ENCODE measurements around the gene SLC6A5. TPM values are rescaled to one million over a fixed set of nuclear protein-coding genes. Genes with fewer than 3 reads are reported as not detected.
"Not testable (repeated sequence)": the region's sequence is repeated elsewhere in the genome, so short reads cannot be mapped to it uniquely, and the experiment has no call there.

Gene SLC6A5
- total RNA-seq, 1 experiment from 2014 or later: not detected

GRCh38 chr11:20566591-20567434 lies 32.6 kb upstream of the SLC6A5 start:
- Histone ChIP-seq H3K14ac (ENCODE audit: insufficient read depth, low read length) (no peak overlapping the region), H3K27ac (ENCODE audit: insufficient read length, low read depth, low read length) (no peak overlapping the region), H3K79me2 (ENCODE audit: insufficient read depth, low read length) (no peaks in the 10 kb centered on the region), H4K20me1 (ENCODE audit: control insufficient read depth, insufficient read depth, insufficient read length) (no peaks in the 10 kb centered on the region), H2BK120ac (ENCODE audit: low read depth, low read length, poor library complexity, severe bottlenecking) (no peak overlapping the region), H3K23me2 (ENCODE audit: insufficient read length, low read depth, low read length, poor library complexity, severe bottlenecking) (no peaks in the 10 kb centered on the region), H3K18ac (ENCODE audit: insufficient read length, low read depth, low read length) (no peak overlapping the region), H3K9me3 (ENCODE audit: control insufficient read depth, low read depth, low read length) (no peaks in the 10 kb centered on the region), H3K23ac (ENCODE audit: insufficient read length, low read depth, low read length) (no peak overlapping the region), H2BK20ac (ENCODE audit: low read depth, low read length, poor library complexity, severe bottlenecking) (no peak overlapping the region), H3K4me1 (ENCODE audit: insufficient read depth, low read length) (no peaks in the 10 kb centered on the region), H2AFZ (ENCODE audit: low read length) (no peak overlapping the region), H3T11ph (ENCODE audit: low read length) (no peak overlapping the region), H2BK5ac (ENCODE audit: insufficient read length, low read length) (no peak overlapping the region), H2AK5ac (ENCODE audit: insufficient read length, low read length) (no peak overlapping the region), H4K91ac (ENCODE audit: insufficient read length, low read depth, low read length) (no peak overlapping the region), H3K4me2 (ENCODE audit: insufficient read depth, insufficient read length, low read length) (no peak overlapping the region), H3K9ac (ENCODE audit: extremely low read depth, insufficient read length, low read length) (no peak overlapping the region), H2BK12ac (ENCODE audit: insufficient read length, low read depth, low read length) (no peak overlapping the region), H2BK15ac (ENCODE audit: low read depth, low read length) (no peak overlapping the region), H3K56ac (ENCODE audit: insufficient read length, low read depth, low read length) (no peak overlapping the region), H3K4ac (ENCODE audit: low read depth, low read length) (no peak overlapping the region), H4K5ac (ENCODE audit: insufficient read length, low read depth, low read length) (no peak overlapping the region), H3K27me3 (ENCODE audit: insufficient read depth, low read length) (no peaks in the 10 kb centered on the region), H3K79me1 (ENCODE audit: insufficient read depth, low read depth, low read length, poor library complexity, severe bottlenecking) (no peaks in the 10 kb centered on the region), H4K8ac (replicated peaks; ENCODE audit: insufficient read length, low read depth, low read length) (no peak overlapping the region)
- H3K27me3 Mint-ChIP-seq (ENCODE audit: low read depth): peaks cover 5% of the 10 kb centered on the region
- no peaks in the 10 kb centered on the region; a peak in 1 of 5 replicates for H3K9me3 Mint-ChIP-seq
- no CpG with 5 or more reads among the region's 5 CpGs for WGBS (ENCODE audit: extremely low coverage, insufficient read length, low lambda C conversion rate)
- no peaks in the 10 kb centered on the region for H3K36me3 Mint-ChIP-seq (ENCODE audit: insufficient read depth in 1 of 3, low read depth in 3 of 3)
- no peak overlapping the region for H3K4me3 Mint-ChIP-seq
- TF ChIP-seq CTCF (conservative IDR thresholded peaks at IDR 0.05): no peak
- no peak for DNase-seq
- no peak overlapping the region for H3K27ac Mint-ChIP-seq
- no peaks in the 10 kb centered on the region for H3K4me1 Mint-ChIP-seq

- H3K56ac ChIP-seq (ENCODE audit: insufficient read length, low read depth, low read length); DNase-seq; H3K14ac ChIP-seq (ENCODE audit: insufficient read depth, low read length); H3K4me3 Mint-ChIP-seq; H3K18ac ChIP-seq (ENCODE audit: insufficient read length, low read depth, low read length); H2BK5ac ChIP-seq (ENCODE audit: insufficient read length, low read length); H3K4me1 Mint-ChIP-seq; H3K4ac ChIP-seq (ENCODE audit: low read depth, low read length); H4K5ac ChIP-seq (ENCODE audit: insufficient read length, low read depth, low read length); H3K27me3 Mint-ChIP-seq (ENCODE audit: low read depth); H3K9me3 Mint-ChIP-seq; H3K9ac ChIP-seq (ENCODE audit: extremely low read depth, insufficient read length, low read length); H2BK20ac ChIP-seq (ENCODE audit: low read depth, low read length, poor library complexity, severe bottlenecking); H4K91ac ChIP-seq (ENCODE audit: insufficient read length, low read depth, low read length); H3K27ac Mint-ChIP-seq; H2AK5ac ChIP-seq (ENCODE audit: insufficient read length, low read length); H3T11ph ChIP-seq (ENCODE audit: low read length); H4K8ac ChIP-seq (replicated peaks; ENCODE audit: insufficient read length, low read depth, low read length); H3K9me3 ChIP-seq (ENCODE audit: control insufficient read depth, low read depth, low read length); H3K79me2 ChIP-seq (ENCODE audit: insufficient read depth, low read length); H3K4me1 ChIP-seq (ENCODE audit: insufficient read depth, low read length); H3K4me2 ChIP-seq (ENCODE audit: insufficient read depth, insufficient read length, low read length); H2BK12ac ChIP-seq (ENCODE audit: insufficient read length, low read depth, low read length); H4K20me1 ChIP-seq (ENCODE audit: control insufficient read depth, insufficient read depth, insufficient read length); H3K36me3 Mint-ChIP-seq (ENCODE audit: insufficient read depth in 1 of 3, low read depth in 3 of 3); H3K23ac ChIP-seq (ENCODE audit: insufficient read length, low read depth, low read length); H2BK120ac ChIP-seq (ENCODE audit: low read depth, low read length, poor library complexity, severe bottlenecking); H2BK15ac ChIP-seq (ENCODE audit: low read depth, low read length); H3K27me3 ChIP-seq (ENCODE audit: insufficient read depth, low read length); H3K27ac ChIP-seq (ENCODE audit: insufficient read length, low read depth, low read length); H2AFZ ChIP-seq (ENCODE audit: low read length); H3K23me2 ChIP-seq (ENCODE audit: insufficient read length, low read depth, low read length, poor library complexity, severe bottlenecking); H3K79me1 ChIP-seq (ENCODE audit: insufficient read depth, low read depth, low read length, poor library complexity, severe bottlenecking): not testable (repeated sequence)
- WGBS (ENCODE audit: extremely low coverage, insufficient read length, low lambda C conversion rate): no CpG with 5 or more reads among the region's 4 CpGs
These were observed 19.7 kb upstream of the SLC6A5 start for GRCh38 chr11:20579725-20580124.

Measured in H9 (cell line).